Measurements from ENCODE around the gene ERCC4.

ERCC4 gene

GRCh38 chr16:13926891-13927290, 6.9 kb downstream of the ERCC4 start:
- no peaks in the 10 kb centered on the region for H3K27me3 ChIP-seq (ENCODE audit: control insufficient read depth in 1 of 2, insufficient read depth in 2 of 2, low read length in 2 of 2)
- no peaks in the 10 kb centered on the region for H3K9me3 ChIP-seq (ENCODE audit: control insufficient read depth in 2 of 2, low read length in 2 of 2)
- no peak overlapping the region for H3K27ac ChIP-seq (ENCODE audit: low read length)
- no peak overlapping the region for H3K4me3 ChIP-seq (ENCODE audit: low read length in 2 of 2)
- H3K36me3 ChIP-seq (ENCODE audit: control insufficient read depth in 2 of 2, insufficient read depth in 2 of 2, low read length in 2 of 2): peaks cover 4 to 19% of the 10 kb centered on the region in 2 donors
- H3K4me1 ChIP-seq (ENCODE audit: control insufficient read depth, insufficient read depth, low read length): peaks cover 4% of the 10 kb centered on the region
- no peak overlapping the region for H3K9ac ChIP-seq (ENCODE audit: low read length in 2 of 2)

GRCh38 chr16:13928646-13929045, 8.7 kb downstream of the ERCC4 start:
- no peak overlapping the region for H3K4me3 ChIP-seq (ENCODE audit: low read length in 2 of 2)
- no peak overlapping the region for H3K9ac ChIP-seq (ENCODE audit: low read length in 2 of 2)
- H3K9me3 ChIP-seq (ENCODE audit: control insufficient read depth in 2 of 2, low read length in 2 of 2): no peaks in the 10 kb centered on the region
- peaks cover 0 to 16% of the 10 kb centered on the region in 2 donors for H3K36me3 ChIP-seq (ENCODE audit: control insufficient read depth in 2 of 2, insufficient read depth in 2 of 2, low read length in 2 of 2)
- no peaks in the 10 kb centered on the region for H3K27me3 ChIP-seq (ENCODE audit: control insufficient read depth in 1 of 2, insufficient read depth in 2 of 2, low read length in 2 of 2)
- H3K4me1 ChIP-seq (ENCODE audit: control insufficient read depth, insufficient read depth, low read length): peaks cover 4% of the 10 kb centered on the region
- H3K27ac ChIP-seq (ENCODE audit: low read length): no peak overlapping the region

GRCh38 chr16:13931845-13932244, 11.9 kb downstream of the ERCC4 start:
- Histone ChIP-seq H3K9me3 (ENCODE audit: control insufficient read depth in 2 of 2, low read length in 2 of 2) (no peaks in the 10 kb centered on the region), H3K4me1 (ENCODE audit: control insufficient read depth, insufficient read depth, low read length) (no peaks in the 10 kb centered on the region), H3K9ac (ENCODE audit: low read length in 2 of 2) (no peak overlapping the region), H3K27me3 (ENCODE audit: control insufficient read depth in 1 of 2, insufficient read depth in 2 of 2, low read length in 2 of 2) (no peaks in the 10 kb centered on the region), H3K27ac (ENCODE audit: low read length) (no peak overlapping the region), H3K36me3 (ENCODE audit: control insufficient read depth in 2 of 2, insufficient read depth in 2 of 2, low read length in 2 of 2) (peaks cover 8 to 22% of the 10 kb centered on the region in 2 donors), H3K4me3 (ENCODE audit: low read length in 2 of 2) (no peak overlapping the region)

GRCh38 chr16:13935408-13935807, 15.5 kb downstream of the ERCC4 start:
- Histone ChIP-seq H3K4me1 (ENCODE audit: control insufficient read depth, insufficient read depth, low read length) (no peaks in the 10 kb centered on the region), H3K9ac (ENCODE audit: low read length in 2 of 2) (no peak overlapping the region), H3K27me3 (ENCODE audit: control insufficient read depth in 1 of 2, insufficient read depth in 2 of 2, low read length in 2 of 2) (no peaks in the 10 kb centered on the region), H3K27ac (ENCODE audit: low read length) (no peak overlapping the region), H3K36me3 (ENCODE audit: control insufficient read depth in 2 of 2, insufficient read depth in 2 of 2, low read length in 2 of 2) (peaks cover 10 to 30% of the 10 kb centered on the region in 2 donors), H3K9me3 (ENCODE audit: control insufficient read depth in 2 of 2, low read length in 2 of 2) (no peaks in the 10 kb centered on the region), H3K4me3 (ENCODE audit: low read length in 2 of 2) (no peak overlapping the region)

GRCh38 chr16:13936155-13936554, 16.2 kb downstream of the ERCC4 start:
- H3K9me3 ChIP-seq (ENCODE audit: control insufficient read depth in 2 of 2, low read length in 2 of 2): no peaks in the 10 kb centered on the region
- H3K36me3 ChIP-seq (ENCODE audit: control insufficient read depth in 2 of 2, insufficient read depth in 2 of 2, low read length in 2 of 2): peaks cover 10 to 27% of the 10 kb centered on the region in 2 donors
- no peaks in the 10 kb centered on the region for H3K4me1 ChIP-seq (ENCODE audit: control insufficient read depth, insufficient read depth, low read length)
- no peak overlapping the region for H3K9ac ChIP-seq (ENCODE audit: low read length in 2 of 2)
- H3K27ac ChIP-seq (ENCODE audit: low read length): no peak overlapping the region
- no peaks in the 10 kb centered on the region for H3K27me3 ChIP-seq (ENCODE audit: control insufficient read depth in 1 of 2, insufficient read depth in 2 of 2, low read length in 2 of 2)
- no peak overlapping the region for H3K4me3 ChIP-seq (ENCODE audit: low read length in 2 of 2)

- no peak overlapping the region for H3K4me3 ChIP-seq (ENCODE audit: low read length in 2 of 2)
- H3K27me3 ChIP-seq (ENCODE audit: control insufficient read depth in 1 of 2, insufficient read depth in 2 of 2, low read length in 2 of 2): no peaks in the 10 kb centered on the region
- peaks cover 10 to 24% of the 10 kb centered on the region in 2 donors for H3K36me3 ChIP-seq (ENCODE audit: control insufficient read depth in 2 of 2, insufficient read depth in 2 of 2, low read length in 2 of 2)
- no peak overlapping the region for H3K9ac ChIP-seq (ENCODE audit: low read length in 2 of 2)
- H3K4me1 ChIP-seq (ENCODE audit: control insufficient read depth, insufficient read depth, low read length): no peaks in the 10 kb centered on the region
- H3K27ac ChIP-seq (ENCODE audit: low read length): no peak overlapping the region
- no peaks in the 10 kb centered on the region for H3K9me3 ChIP-seq (ENCODE audit: control insufficient read depth in 2 of 2, low read length in 2 of 2)
These were observed 16.7 kb downstream of the ERCC4 start for GRCh38 chr16:13936596-13937081.

GRCh38 chr16:13937411-13937810, 17.5 kb downstream of the ERCC4 start:
- no peak overlapping the region for H3K4me3 ChIP-seq (ENCODE audit: low read length in 2 of 2)
- H3K27me3 ChIP-seq (ENCODE audit: control insufficient read depth in 1 of 2, insufficient read depth in 2 of 2, low read length in 2 of 2): no peaks in the 10 kb centered on the region
- no peak overlapping the region for H3K9ac ChIP-seq (ENCODE audit: low read length in 2 of 2)
- no peak overlapping the region for H3K27ac ChIP-seq (ENCODE audit: low read length)
- H3K4me1 ChIP-seq (ENCODE audit: control insufficient read depth, insufficient read depth, low read length): no peaks in the 10 kb centered on the region
- H3K36me3 ChIP-seq (ENCODE audit: control insufficient read depth in 2 of 2, insufficient read depth in 2 of 2, low read length in 2 of 2): peaks cover 10 to 24% of the 10 kb centered on the region in 2 donors
- no peaks in the 10 kb centered on the region for H3K9me3 ChIP-seq (ENCODE audit: control insufficient read depth in 2 of 2, low read length in 2 of 2)

- H3K9ac ChIP-seq (ENCODE audit: low read length in 2 of 2): no peak overlapping the region
- H3K27me3 ChIP-seq (ENCODE audit: control insufficient read depth in 1 of 2, insufficient read depth in 2 of 2, low read length in 2 of 2): no peaks in the 10 kb centered on the region
- peaks cover 10 to 24% of the 10 kb centered on the region in 2 donors for H3K36me3 ChIP-seq (ENCODE audit: control insufficient read depth in 2 of 2, insufficient read depth in 2 of 2, low read length in 2 of 2)
- no peaks in the 10 kb centered on the region for H3K4me1 ChIP-seq (ENCODE audit: control insufficient read depth, insufficient read depth, low read length)
- no peaks in the 10 kb centered on the region for H3K9me3 ChIP-seq (ENCODE audit: control insufficient read depth in 2 of 2, low read length in 2 of 2)
- no peak overlapping the region for H3K4me3 ChIP-seq (ENCODE audit: low read length in 2 of 2)
- no peak overlapping the region for H3K27ac ChIP-seq (ENCODE audit: low read length)
These were observed 18.5 kb downstream of the ERCC4 start for GRCh38 chr16:13938480-13938879.

GRCh38 chr16:13939821-13940220, 19.9 kb downstream of the ERCC4 start:
- Histone ChIP-seq H3K4me1 (ENCODE audit: control insufficient read depth, insufficient read depth, low read length) (no peaks in the 10 kb centered on the region), H3K27me3 (ENCODE audit: control insufficient read depth in 1 of 2, insufficient read depth in 2 of 2, low read length in 2 of 2) (no peaks in the 10 kb centered on the region), H3K27ac (ENCODE audit: low read length) (no peak overlapping the region)

GRCh38 chr16:13940397-13940933, 20.5 kb downstream of the ERCC4 start:
- Histone ChIP-seq H3K4me3 (ENCODE audit: low read length in 2 of 2) (no peak overlapping the region), H3K4me1 (ENCODE audit: control insufficient read depth, insufficient read depth, low read length) (no peaks in the 10 kb centered on the region), H3K27me3 (ENCODE audit: control insufficient read depth in 1 of 2, insufficient read depth in 2 of 2, low read length in 2 of 2) (no peaks in the 10 kb centered on the region), H3K9me3 (ENCODE audit: control insufficient read depth in 2 of 2, low read length in 2 of 2) (no peaks in the 10 kb centered on the region), H3K27ac (ENCODE audit: low read length) (no peak overlapping the region), H3K36me3 (ENCODE audit: control insufficient read depth in 2 of 2, insufficient read depth in 2 of 2, low read length in 2 of 2) (peaks cover 12 to 14% of the 10 kb centered on the region in 2 donors), H3K9ac (ENCODE audit: low read length in 2 of 2) (no peak overlapping the region)

More at GRCh38 chr16:13939821-13940220, 19.9 kb downstream of the ERCC4 start:
- Histone ChIP-seq H3K9ac (ENCODE audit: low read length in 2 of 2) (no peak overlapping the region), H3K36me3 (ENCODE audit: control insufficient read depth in 2 of 2, insufficient read depth in 2 of 2, low read length in 2 of 2) (peaks cover 12 to 19% of the 10 kb centered on the region in 2 donors), H3K9me3 (ENCODE audit: control insufficient read depth in 2 of 2, low read length in 2 of 2) (no peaks in the 10 kb centered on the region), H3K4me3 (ENCODE audit: low read length in 2 of 2) (no peak overlapping the region)

- H3K36me3 ChIP-seq (ENCODE audit: control insufficient read depth in 2 of 2, insufficient read depth in 2 of 2, low read length in 2 of 2): peaks cover 15 to 32% of the 10 kb centered on the region in 2 donors
- no peaks in the 10 kb centered on the region for H3K9me3 ChIP-seq (ENCODE audit: control insufficient read depth in 2 of 2, low read length in 2 of 2)
- H3K27me3 ChIP-seq (ENCODE audit: control insufficient read depth in 1 of 2, insufficient read depth in 2 of 2, low read length in 2 of 2): no peaks in the 10 kb centered on the region
- no peak overlapping the region for H3K9ac ChIP-seq (ENCODE audit: low read length in 2 of 2)
- H3K27ac ChIP-seq (ENCODE audit: low read length): no peak overlapping the region
- H3K4me1 ChIP-seq (ENCODE audit: control insufficient read depth, insufficient read depth, low read length): no peaks in the 10 kb centered on the region
- H3K4me3 ChIP-seq (ENCODE audit: low read length in 2 of 2): no peak overlapping the region
These were observed 24.9 kb downstream of the ERCC4 start for GRCh38 chr16:13944816-13945215.

All from stomach smooth muscle (tissue), 2 donors.